NCI-H2107 treated with DMSO at 0.1 percent for 48 hours (cell line): ENCODE data around the gene CDK5.
"Not testable (repeated sequence)": the region's sequence is repeated elsewhere in the genome, so short reads cannot be mapped to it uniquely, and the experiment has no call there.

ENCODE experiments used
- DNase-seq: peaks from one replicate; lab custom pipeline; 2025; ENCODE audit not compliant: unreplicated experiment; lab: John Stamatoyannopoulos, UW

Gene CDK5

GRCh38 chr7:151017370-151017952 lies 40.2 kb downstream of the CDK5 start:
- no peak for DNase-seq

GRCh38 chr7:151016942-151017341 lies 40.8 kb downstream of the CDK5 start:
- DNase-seq, result no peak

DNA sequence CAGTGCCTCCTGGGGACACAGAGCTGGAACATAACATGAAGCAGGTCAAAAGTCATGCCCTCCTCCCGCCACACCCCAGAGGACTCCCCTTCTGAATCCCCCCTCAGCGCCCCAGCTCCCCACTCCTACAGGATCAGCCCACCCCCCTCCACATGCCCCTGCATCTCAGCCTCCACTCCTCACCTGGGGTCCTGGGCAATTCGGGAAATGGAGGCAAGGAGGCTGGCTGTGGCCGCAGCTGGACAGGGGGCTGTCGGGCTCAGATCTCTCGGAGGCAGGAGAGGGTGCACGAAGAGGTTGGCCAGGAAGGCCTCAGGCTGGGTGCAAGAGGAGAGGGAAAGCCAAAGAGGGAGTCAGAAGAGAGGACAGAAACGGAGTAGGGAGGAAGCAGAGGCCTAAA lies 41.2 kb downstream of the CDK5 start:
- DNase-seq, result no peak

GRCh38 chr7:151015967-151016366 lies 41.7 kb downstream of the CDK5 start:
- DNase-seq, result no peak

GRCh38 chr7:151014950-151015349 lies 42.7 kb downstream of the CDK5 start:
- DNase-seq, result no peak

DNA sequence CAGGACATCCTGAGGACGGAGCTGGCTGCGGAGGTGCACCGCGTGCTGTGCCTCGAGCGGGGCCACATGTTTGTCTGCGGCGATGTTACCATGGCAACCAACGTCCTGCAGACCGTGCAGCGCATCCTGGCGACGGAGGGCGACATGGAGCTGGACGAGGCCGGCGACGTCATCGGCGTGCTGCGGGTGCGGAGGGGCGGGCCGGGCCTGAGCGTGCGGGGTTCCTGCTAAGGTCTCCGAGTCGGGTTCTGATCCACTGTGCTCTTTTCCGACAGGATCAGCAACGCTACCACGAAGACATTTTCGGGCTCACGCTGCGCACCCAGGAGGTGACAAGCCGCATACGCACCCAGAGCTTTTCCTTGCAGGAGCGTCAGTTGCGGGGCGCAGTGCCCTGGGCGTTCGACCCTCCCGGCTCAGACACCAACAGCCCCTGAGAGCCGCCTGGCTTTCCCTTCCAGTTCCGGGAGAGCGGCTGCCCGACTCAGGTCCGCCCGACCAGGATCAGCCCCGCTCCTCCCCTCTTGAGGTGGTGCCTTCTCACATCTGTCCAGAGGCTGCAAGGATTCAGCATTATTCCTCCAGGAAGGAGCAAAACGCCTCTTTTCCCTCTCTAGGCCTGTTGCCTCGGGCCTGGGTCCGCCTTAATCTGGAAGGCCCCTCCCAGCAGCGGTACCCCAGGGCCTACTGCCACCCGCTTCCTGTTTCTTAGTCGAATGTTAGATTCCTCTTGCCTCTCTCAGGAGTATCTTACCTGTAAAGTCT lies 43.8 kb downstream of the CDK5 start:
- DNase-seq, result no peak

GRCh38 chr7:151013356-151013732 lies 44.4 kb downstream of the CDK5 start:
- no peak for DNase-seq

DNA sequence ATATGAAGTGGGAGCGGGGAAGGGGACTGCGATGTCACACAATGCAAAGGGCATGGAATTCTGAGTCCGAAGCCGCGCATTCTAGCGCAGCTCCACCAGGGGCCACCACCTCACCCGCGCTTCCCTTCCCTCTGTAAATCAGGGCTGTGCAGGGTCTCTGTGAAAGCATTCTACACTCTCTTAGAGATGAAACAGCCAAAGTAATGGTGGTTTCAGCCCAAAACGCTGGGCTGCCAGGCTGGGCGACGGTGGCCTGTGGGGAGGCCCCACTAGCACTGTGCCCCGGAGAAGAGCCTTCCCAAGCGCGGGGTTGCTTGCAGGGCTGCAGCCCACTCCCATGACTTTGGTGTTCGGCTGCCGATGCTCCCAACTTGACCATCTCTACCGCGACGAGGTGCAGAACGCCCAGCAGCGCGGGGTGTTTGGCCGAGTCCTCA lies 44.8 kb downstream of the CDK5 start:
- no peak for DNase-seq

DNA sequence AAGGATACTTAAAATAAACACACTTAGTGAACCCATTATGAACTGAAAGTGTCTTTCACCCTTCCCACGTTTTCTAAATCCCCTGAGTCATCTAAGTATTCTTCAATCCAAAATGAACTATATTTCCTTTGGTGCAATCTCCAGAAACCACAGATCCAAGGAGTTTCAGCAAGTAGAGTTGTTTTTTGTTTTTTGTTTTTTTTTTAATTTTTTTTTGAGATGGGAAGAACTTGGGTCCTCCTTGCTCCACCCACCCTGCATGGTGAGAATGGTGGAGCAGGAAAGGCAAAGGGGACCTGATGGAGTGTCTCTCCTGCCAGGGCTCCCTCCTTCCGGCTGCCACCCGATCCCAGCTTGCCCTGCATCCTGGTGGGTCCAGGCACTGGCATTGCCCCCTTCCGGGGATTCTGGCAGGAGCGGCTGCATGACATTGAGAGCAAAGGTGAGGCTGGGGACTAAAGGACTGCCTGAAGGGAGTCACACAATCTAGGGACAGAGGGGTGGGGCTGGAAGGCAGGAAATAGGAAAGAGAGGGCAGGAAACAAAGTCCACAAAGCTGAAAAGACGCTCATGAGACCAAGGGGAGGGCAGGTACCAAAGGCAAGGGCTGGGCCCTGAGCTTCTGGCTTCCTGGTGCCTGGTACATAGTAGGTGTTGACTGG lies 45.5 kb downstream of the CDK5 start:
- no peak for DNase-seq

DNA sequence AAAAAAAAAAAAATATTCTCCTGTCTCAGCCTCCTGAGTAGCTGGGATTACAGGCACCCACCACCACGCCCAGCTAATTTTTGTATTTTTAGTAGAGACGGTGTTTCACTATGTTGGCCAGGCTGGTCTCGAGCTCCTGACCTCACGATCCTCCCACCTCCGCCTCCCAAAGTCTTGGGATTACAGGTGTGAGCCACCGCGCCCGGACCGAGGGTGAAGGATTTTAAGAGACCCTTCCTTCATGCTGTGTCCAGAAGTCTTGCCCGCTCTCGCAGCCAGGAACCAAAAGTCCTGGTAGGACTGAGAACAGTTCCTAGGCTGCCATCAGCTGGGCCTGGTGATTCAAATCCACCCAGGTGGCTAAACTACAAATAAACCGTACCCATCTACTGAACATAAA lies 46.1 kb downstream of the CDK5 start:
- DNase-seq, result not testable (repeated sequence)

DNA sequence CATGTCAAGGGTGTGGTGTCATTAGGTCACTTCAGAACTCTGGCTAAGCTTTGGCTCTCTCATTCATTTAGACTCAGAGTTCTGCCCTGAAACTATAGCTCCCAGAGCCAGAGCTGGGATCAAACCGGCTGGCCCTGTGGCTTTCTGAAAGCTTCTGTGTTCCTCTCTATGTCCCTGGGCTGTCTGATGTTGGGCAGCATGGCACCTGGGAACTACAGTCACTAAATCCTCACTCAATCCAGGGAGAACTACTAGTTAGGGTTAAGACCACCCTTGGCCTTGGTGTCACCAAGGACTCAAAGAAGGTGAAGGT lies 46.6 kb downstream of the CDK5 start:
- no peak for DNase-seq

DNA sequence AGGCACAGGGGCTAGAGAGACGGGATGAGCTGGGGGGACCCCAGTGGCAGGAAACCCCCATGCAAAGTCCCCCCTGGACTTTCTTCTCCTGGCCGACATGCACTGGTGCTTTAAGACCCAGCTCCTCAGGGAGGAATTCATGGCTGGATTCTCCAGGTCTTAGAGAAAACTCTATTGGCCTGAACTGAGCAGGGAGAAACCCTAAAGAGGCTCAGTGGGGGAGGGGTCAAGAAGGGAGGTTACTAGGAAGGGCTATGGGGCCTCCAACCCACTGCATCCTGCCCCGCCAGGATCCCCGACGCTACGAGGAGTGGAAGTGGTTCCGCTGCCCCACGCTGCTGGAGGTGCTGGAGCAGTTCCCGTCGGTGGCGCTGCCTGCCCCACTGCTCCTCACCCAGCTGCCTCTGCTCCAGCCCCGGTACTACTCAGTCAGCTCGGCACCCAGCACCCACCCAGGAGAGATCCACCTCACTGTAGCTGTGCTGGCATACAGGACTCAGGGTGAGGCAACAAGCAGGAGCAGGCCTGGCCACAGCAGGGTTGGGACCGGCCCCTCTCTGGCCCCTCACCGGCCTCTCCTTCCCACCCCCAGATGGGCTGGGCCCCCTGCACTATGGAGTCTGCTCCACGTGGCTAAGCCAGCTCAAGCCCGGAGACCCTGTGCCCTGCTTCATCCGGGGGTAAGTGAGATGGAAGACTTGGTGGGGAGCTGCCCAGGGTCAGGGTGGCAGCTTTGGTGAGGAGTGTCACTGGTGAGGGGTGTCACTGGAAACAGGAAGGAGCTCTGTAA lies 47.2 kb downstream of the CDK5 start:
- DNase-seq, result no peak

DNA sequence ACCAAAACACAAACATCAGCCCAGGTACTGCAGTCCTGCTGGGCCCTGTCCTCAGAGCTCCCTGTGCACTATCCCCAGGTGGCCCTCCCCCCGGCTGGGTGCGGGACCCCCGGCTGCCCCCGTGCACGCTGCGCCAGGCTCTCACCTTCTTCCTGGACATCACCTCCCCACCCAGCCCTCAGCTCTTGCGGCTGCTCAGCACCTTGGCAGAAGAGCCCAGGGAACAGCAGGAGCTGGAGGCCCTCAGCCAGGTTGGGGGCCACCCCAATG lies 47.7 kb downstream of the CDK5 start:
- no peak for DNase-seq

GRCh38 chr7:151009327-151010036 lies 48.2 kb downstream of the CDK5 start:
- no peak for DNase-seq

DNA sequence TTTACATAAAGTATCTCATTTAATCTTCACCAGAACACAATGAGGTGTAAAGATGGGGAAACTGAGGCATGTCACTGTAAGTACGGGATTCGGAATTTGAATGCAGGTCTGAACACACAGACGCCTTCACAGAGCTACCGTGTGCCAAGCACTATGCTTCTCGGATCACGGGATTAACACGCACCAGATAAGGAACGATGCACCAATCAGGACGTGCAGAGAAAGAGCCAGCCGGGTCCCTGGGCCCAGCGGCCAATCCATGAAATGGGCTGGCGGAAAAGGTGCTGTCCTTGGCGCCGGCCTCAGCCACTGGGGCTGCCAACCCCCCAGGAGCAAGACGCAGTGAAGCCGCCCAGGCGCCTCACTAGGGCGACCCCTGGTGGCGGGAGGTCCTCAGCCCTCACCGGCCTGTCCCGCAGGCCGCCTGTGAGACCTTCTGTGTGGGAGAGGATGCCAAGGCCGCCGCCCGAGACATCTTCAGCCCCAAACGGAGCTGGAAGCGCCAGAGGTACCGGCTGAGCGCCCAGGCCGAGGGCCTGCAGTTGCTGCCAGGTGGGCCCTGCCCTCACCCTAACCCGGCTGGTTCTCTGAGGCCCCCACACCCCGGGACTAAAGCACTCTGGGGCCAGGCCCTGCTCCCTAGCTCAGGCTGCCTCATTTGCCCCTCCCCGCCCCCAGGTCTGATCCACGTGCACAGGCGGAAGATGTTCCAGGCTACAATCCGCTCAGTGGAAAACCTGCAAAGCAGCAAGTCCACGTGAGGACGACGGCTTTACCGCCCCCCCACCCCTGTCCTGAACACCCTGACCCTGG lies 49.0 kb downstream of the CDK5 start:
- no peak for DNase-seq

DNA sequence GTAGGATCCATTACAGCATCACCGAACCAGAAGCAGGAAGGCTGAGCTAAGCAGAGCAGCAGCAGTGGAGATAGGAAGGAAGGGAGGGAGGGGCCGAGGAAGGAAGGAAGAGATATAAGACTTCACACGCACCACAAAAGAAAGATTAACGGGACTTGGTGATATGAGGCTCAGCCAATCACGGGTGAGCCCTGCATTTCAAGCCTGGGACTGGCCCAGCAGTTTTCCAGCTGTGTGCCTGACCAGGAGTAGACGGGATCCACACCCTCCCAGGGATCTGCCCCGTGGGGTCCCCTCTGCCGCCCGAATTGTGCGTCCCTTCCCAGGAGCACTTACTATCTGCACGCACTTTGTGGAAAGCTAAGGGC lies 49.6 kb downstream of the CDK5 start:
- DNase-seq, result no peak

- no peak for DNase-seq
Measured at GRCh38 chr7:151007469-151007898, 50.2 kb downstream of the CDK5 start.

DNA sequence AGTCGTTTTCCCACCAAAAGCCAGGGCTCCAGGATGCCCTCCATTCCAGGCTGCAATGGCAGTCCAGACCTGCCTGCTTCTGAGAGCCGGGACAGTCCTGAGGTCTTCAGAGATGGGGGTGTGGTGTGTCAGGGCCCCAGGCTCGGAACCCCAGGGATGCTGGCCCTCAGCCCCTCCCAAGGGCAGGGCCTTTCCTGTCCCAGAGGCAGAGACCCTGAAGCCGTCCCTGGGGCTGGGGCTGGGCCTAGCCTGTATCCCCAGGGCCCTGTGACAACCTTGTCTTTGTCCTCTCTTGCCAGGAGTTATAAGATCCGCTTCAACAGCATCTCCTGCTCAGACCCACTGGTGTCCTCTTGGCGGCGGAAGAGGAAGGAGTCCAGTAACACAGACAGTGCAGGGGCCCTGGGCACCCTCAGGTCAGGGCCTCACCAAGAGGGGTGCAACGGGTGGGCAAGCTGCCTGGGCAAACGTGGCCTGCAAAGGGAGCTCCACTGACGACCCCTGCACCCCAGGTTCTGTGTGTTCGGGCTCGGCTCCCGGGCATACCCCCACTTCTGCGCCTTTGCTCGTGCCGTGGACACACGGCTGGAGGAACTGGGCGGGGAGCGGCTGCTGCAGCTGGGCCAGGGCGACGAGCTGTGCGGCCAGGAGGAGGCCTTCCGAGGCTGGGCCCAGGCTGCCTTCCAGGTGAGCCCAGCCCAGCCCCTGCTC lies 51.0 kb downstream of the CDK5 start:
- DNase-seq, result no peak

DNA sequence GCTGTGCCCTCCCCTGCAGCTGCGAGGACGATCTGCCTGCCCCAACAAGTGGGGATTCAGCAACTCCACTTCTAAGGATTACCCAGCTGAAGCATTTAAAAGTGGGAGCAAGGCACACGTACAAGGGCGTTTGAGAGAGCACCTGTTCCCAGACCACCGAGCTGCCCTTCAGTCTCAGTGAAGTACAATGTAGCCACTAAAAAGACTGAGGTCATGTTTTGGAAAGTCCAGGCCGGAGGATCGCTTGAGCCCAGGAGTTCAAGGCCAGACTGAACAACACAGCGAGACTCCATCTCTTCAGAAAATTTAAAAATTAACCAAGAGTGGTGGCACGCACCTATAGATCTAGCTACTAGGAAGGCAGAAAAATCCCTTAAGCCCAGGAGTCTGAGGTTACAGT lies 52.1 kb downstream of the CDK5 start:
- no peak for DNase-seq
